ENCODE data around the gene EDC4. TPM values are rescaled to one million over a fixed set of nuclear protein-coding genes. Genes with fewer than 3 reads are reported as not detected.
A peak's percentile ranks its signal among the peaks of the same experiment; 100 is the strongest.

The EDC4 gene
- total and polyA plus RNA-seq, 2 of the 13 experiments (the other 11 are each of a cell fraction or from before 2014, with no cell fraction given): 51.4 to 59.1 TPM

- TF ChIP-seq UBTF (CRISPR knock-in tag; IDR thresholded peaks at IDR 0.05) (no peak), SRF (IDR thresholded peaks at IDR 0.05; ENCODE audit: low read depth, low read length) (no peak), AKNA (CRISPR knock-in tag; IDR thresholded peaks at IDR 0.05; ENCODE audit: borderline replicate concordance) (no peak), ATM (IDR thresholded peaks at IDR 0.05; ENCODE audit: borderline replicate concordance) (no peak), ZNF782 (CRISPR knock-in tag; IDR thresholded peaks at IDR 0.05; ENCODE audit: borderline replicate concordance) (0 out of 2 replicates have a peak, but pooled peaks have one; percentile 60), ZNF431 (CRISPR knock-in tag; IDR thresholded peaks at IDR 0.05; ENCODE audit: borderline replicate concordance, low read depth) (no peak), ZNF20 (CRISPR knock-in tag; IDR thresholded peaks at IDR 0.05) (no peak), ZBTB40 (IDR thresholded peaks at IDR 0.05) (no peak), ZBTB40 (CRISPR knock-in tag; IDR thresholded peaks at IDR 0.05) (no peak), ZMAT3 (CRISPR knock-in tag; conservative IDR thresholded peaks at IDR 0.05) (0 out of 2 replicates have a peak, but pooled peaks have one; percentile 28), ZNF263 (CRISPR knock-in tag; IDR thresholded peaks at IDR 0.05) (0 out of 2 replicates have a peak, but pooled peaks have one; percentile 8), ZNF589 (CRISPR knock-in tag; conservative IDR thresholded peaks at IDR 0.05) (peak; percentile 0; the same call in 1 of the 2 replicates), ZNF501 (CRISPR knock-in tag; IDR thresholded peaks at IDR 0.05) (0 out of 2 replicates have a peak, but pooled peaks have one; percentile 2), TGIF2 (CRISPR knock-in tag; IDR thresholded peaks at IDR 0.05) (0 out of 2 replicates have a peak, but pooled peaks have one; percentile 2)
Observed at GRCh38 chr16:67843343-67843765, 29.5 kb upstream of the EDC4 start (continued).
